Fibroblast of lung (primary cell): Measurements from ENCODE around the gene WBP11. TPM values are rescaled to one million over a fixed set of nuclear protein-coding genes. Genes with fewer than 3 reads are reported as not detected.

Experiments used
- DNase-seq, 2 donors: peaks; one replicate each; pipeline versions ENCODE4 v3.0.0 to v3.0.0-alpha.2; 2010; ENCODE audit warnings: low read depth in 2 of 2
- H2AFZ ChIP-seq: 2 replicates; pipeline ENCODE4 v1.5.1; 2012; ENCODE audit warnings: low read length, control low read depth, inconsistent platforms
- H3K27ac ChIP-seq: 2 replicates; pipeline ENCODE4 v1.5.1; 2011; ENCODE audit warnings: low read length, control low read depth; ENCODE audit not compliant: insufficient read depth
- H3K27me3 ChIP-seq: 2 replicates; pipeline ENCODE4 v1.5.1; 2011; ENCODE audit warnings: mild to moderate bottlenecking, low read length; ENCODE audit not compliant: control insufficient read depth, insufficient read depth
- H3K36me3 ChIP-seq: 2 replicates; pipeline ENCODE4 v1.5.1; 2011; ENCODE audit warnings: low read length; ENCODE audit not compliant: control insufficient read depth, insufficient read depth
- H3K4me1 ChIP-seq: 2 replicates; pipeline ENCODE4 v1.5.1; 2011; ENCODE audit warnings: low read length; ENCODE audit not compliant: control insufficient read depth, insufficient read depth; ENCODE audit errors: extremely low read depth
- H3K4me2 ChIP-seq: 2 replicates; pipeline ENCODE4 v1.5.1; 2011; ENCODE audit warnings: low read length, control low read depth; ENCODE audit not compliant: insufficient read depth; ENCODE audit errors: extremely low read depth
- H3K4me3 ChIP-seq, 4 experiments: fragments of 200-600 bp in 1 of 4; sonication (generic) in 1 of 4; replicated peaks in 1 of 4; 2 replicates each; pipeline ENCODE4 v1.5.1; 2011 to 2016; ENCODE audit warnings: low read length in 4 of 4, low read depth in 3 of 4, mild to moderate bottlenecking in 3 of 4, control low read depth in 2 of 4, inconsistent platforms in 1 of 4, mixed read lengths in 1 of 4; ENCODE audit not compliant: insufficient read depth in 1 of 4; ENCODE audit errors: control extremely low read depth in 1 of 4
- H3K79me2 ChIP-seq: 2 replicates; pipeline ENCODE4 v1.5.1; 2012; ENCODE audit warnings: mild to moderate bottlenecking, low read length, inconsistent platforms; ENCODE audit not compliant: control insufficient read depth, insufficient read depth
- H3K9ac ChIP-seq: 2 replicates; pipeline ENCODE4 v1.5.1; 2011; ENCODE audit warnings: mild to moderate bottlenecking, low read length, control low read depth; ENCODE audit not compliant: insufficient read depth
- H3K9me3 ChIP-seq: 2 replicates; pipeline ENCODE4 v1.5.1; 2012; ENCODE audit warnings: low read depth, low read length; ENCODE audit not compliant: control insufficient read depth, insufficient read depth
- H4K20me1 ChIP-seq: 2 replicates; pipeline ENCODE4 v1.5.1; 2011; ENCODE audit warnings: low read length; ENCODE audit not compliant: control insufficient read depth, insufficient read depth; ENCODE audit errors: extremely low read depth
- CTCF ChIP-seq, 2 donors: IDR thresholded peaks in 1 of 2; conservative IDR thresholded peaks in 1 of 2; 1 replicate in 1 of 2; 2 replicates in 1 of 2; pipeline ENCODE4 v1.5.1; 2011 to 2012; ENCODE audit warnings: low read length in 2 of 2, control low read depth in 1 of 2, inconsistent platforms in 1 of 2, low read depth in 1 of 2, mild to moderate bottlenecking in 1 of 2
- EZH2 ChIP-seq: IDR thresholded peaks from 2 replicates; pipeline ENCODE4 v1.5.1; 2012; ENCODE audit warnings: low read length, control low read depth, mild to moderate bottlenecking; ENCODE audit errors: missing control alignments
- polyA plus RNA-seq, 2 donors: library from polyadenylated mRNA; depleted of rRNA in 1 of 2; stranded (reverse) in 1 of 2; unstranded in 1 of 2; fragments of >200 nt; gene quantifications; 2 replicates each; pipeline ENCODE4 v1.2.1, GENCODE V29; 2011 to 2012; ENCODE audit warnings: missing spikeins in 1 of 2
- total RNA-seq: library from RNA; depleted of rRNA; stranded (reverse); fragments of >200 nt; gene quantifications from 2 replicates; pipeline ENCODE4 v1.2.1, GENCODE V29; 2014

WBP11 gene
- total and polyA plus RNA-seq, 2 donors (not counting 1 experiment from before 2014, with no cell fraction given): 10.6 to 17.5 TPM

- H3K4me3 ChIP-seq: no peak overlapping the region
- no peak for TF ChIP-seq CTCF (conservative IDR thresholded peaks at IDR 0.05 in 1 of 2, IDR thresholded peaks at IDR 0.05 in 1 of 2; ENCODE audit: low read depth in 1 of 2, low read length in 2 of 2)
- no peak for TF ChIP-seq EZH2
- no peak overlapping the region for H2AFZ ChIP-seq
- peak; percentile 30 to 95 for DNase-seq
- no peaks in the 10 kb centered on the region for H3K36me3 ChIP-seq
- no peak overlapping the region for H3K9ac ChIP-seq
- no peak overlapping the region for H3K4me2 ChIP-seq
- no peaks in the 10 kb centered on the region for H3K79me2 ChIP-seq
- no peaks in the 10 kb centered on the region for H4K20me1 ChIP-seq
- no peaks in the 10 kb centered on the region for H3K27me3 ChIP-seq
- peaks cover 2% of the 10 kb centered on the region for H3K4me1 ChIP-seq
- H3K9me3 ChIP-seq: no peaks in the 10 kb centered on the region
- no peak overlapping the region for H3K27ac ChIP-seq
Observed at GRCh38 chr12:14849661-14850060, 46.4 kb upstream of the WBP11 start.

GRCh38 chr12:14846876-14847580 lies 43.8 kb upstream of the WBP11 start:
- TF ChIP-seq EZH2 (no peak), CTCF (conservative IDR thresholded peaks at IDR 0.05 in 1 of 2, IDR thresholded peaks at IDR 0.05 in 1 of 2; ENCODE audit: low read depth in 1 of 2, low read length in 2 of 2) (no peak)
- no peaks in the 10 kb centered on the region for H3K9me3 ChIP-seq
- no peaks in the 10 kb centered on the region for H3K36me3 ChIP-seq
- no peaks in the 10 kb centered on the region for H4K20me1 ChIP-seq
- no peak overlapping the region for H3K4me2 ChIP-seq
- no peak overlapping the region for H3K4me3 ChIP-seq
- DNase-seq: peak in 1 of 2 donors; percentile 73
- H2AFZ ChIP-seq: no peak overlapping the region
- peaks cover 2% of the 10 kb centered on the region for H3K4me1 ChIP-seq
- H3K27me3 ChIP-seq: no peaks in the 10 kb centered on the region
- no peak overlapping the region for H3K27ac ChIP-seq
- H3K9ac ChIP-seq: no peak overlapping the region
- no peaks in the 10 kb centered on the region for H3K79me2 ChIP-seq

- Histone ChIP-seq H2AFZ (no peak overlapping the region), H3K4me1 (peaks cover 2% of the 10 kb centered on the region), H3K36me3 (no peaks in the 10 kb centered on the region), H3K4me2 (no peak overlapping the region), H3K27me3 (no peaks in the 10 kb centered on the region), H3K9me3 (no peaks in the 10 kb centered on the region), H3K4me3 (no peak overlapping the region), H4K20me1 (no peaks in the 10 kb centered on the region), H3K27ac (no peak overlapping the region), H3K79me2 (no peaks in the 10 kb centered on the region), H3K9ac (no peak overlapping the region)
- TF ChIP-seq CTCF (conservative IDR thresholded peaks at IDR 0.05 in 1 of 2, IDR thresholded peaks at IDR 0.05 in 1 of 2; ENCODE audit: low read depth in 1 of 2, low read length in 2 of 2) (no peak), EZH2 (no peak)
- DNase-seq: peak in 1 of 2 donors; percentile 75
Observed at GRCh38 chr12:14846042-14846587, 42.8 kb upstream of the WBP11 start.
